NCI-H69 (cell line): Measurements from ENCODE around the gene PLEKHM3.
"Not testable (repeated sequence)": the region's sequence is repeated elsewhere in the genome, so short reads cannot be mapped to it uniquely, and the experiment has no call there.

ENCODE experiments used
- DNase-seq: peaks from one replicate; lab custom pipeline; 2025; lab: John Stamatoyannopoulos, UW

The PLEKHM3 gene

GRCh38 chr2:207920721-207921120 lies 104.6 kb downstream of the PLEKHM3 start:
- no peak for DNase-seq

- DNase-seq: no peak
These were observed 105.0 kb downstream of the PLEKHM3 start for GRCh38 chr2:207920321-207920720.

GRCh38 chr2:207919164-207919919 lies 106.0 kb downstream of the PLEKHM3 start:
- no peak for DNase-seq

- DNase-seq: no peak
These were observed 110.6 kb downstream of the PLEKHM3 start for GRCh38 chr2:207914716-207915115.

GRCh38 chr2:207913772-207914358 lies 111.5 kb downstream of the PLEKHM3 start:
- DNase-seq: no peak

- DNase-seq: no peak
These were observed 113.5 kb downstream of the PLEKHM3 start for GRCh38 chr2:207911856-207912255.

- DNase-seq: no peak
These were observed 114.1 kb downstream of the PLEKHM3 start for GRCh38 chr2:207911215-207911614.

GRCh38 chr2:207906495-207906894 lies 118.8 kb downstream of the PLEKHM3 start:
- DNase-seq: not testable (repeated sequence)

- peak; percentile 20 for DNase-seq
These were observed 119.8 kb downstream of the PLEKHM3 start for GRCh38 chr2:207905546-207905945.

GRCh38 chr2:207903236-207903635 lies 122.1 kb downstream of the PLEKHM3 start:
- no peak for DNase-seq

- peak; percentile 62 for DNase-seq
These were observed 122.5 kb downstream of the PLEKHM3 start for GRCh38 chr2:207902821-207903220.

- DNase-seq: no peak
These were observed 123.5 kb downstream of the PLEKHM3 start for GRCh38 chr2:207901829-207902228.

GRCh38 chr2:207901401-207901800 lies 123.9 kb downstream of the PLEKHM3 start:
- DNase-seq: peak; percentile 51

GRCh38 chr2:207898354-207898695 lies 127.0 kb downstream of the PLEKHM3 start:
- no peak for DNase-seq

GRCh38 chr2:207897541-207898353 lies 127.6 kb downstream of the PLEKHM3 start:
- DNase-seq: no peak

- DNase-seq: peak; percentile 90
These were observed 128.6 kb downstream of the PLEKHM3 start for GRCh38 chr2:207896525-207897285.

GRCh38 chr2:207895274-207895860 lies 130.0 kb downstream of the PLEKHM3 start:
- peak; percentile 12 for DNase-seq

- DNase-seq: no peak
These were observed 132.5 kb downstream of the PLEKHM3 start for GRCh38 chr2:207892716-207893402.

- DNase-seq: peak; percentile 40
These were observed 134.1 kb downstream of the PLEKHM3 start for GRCh38 chr2:207891086-207891844.

- DNase-seq: peak; percentile 34
These were observed 137.8 kb downstream of the PLEKHM3 start for GRCh38 chr2:207887500-207887899.
